ENCODE data around the gene LRIT3.

DNA sequence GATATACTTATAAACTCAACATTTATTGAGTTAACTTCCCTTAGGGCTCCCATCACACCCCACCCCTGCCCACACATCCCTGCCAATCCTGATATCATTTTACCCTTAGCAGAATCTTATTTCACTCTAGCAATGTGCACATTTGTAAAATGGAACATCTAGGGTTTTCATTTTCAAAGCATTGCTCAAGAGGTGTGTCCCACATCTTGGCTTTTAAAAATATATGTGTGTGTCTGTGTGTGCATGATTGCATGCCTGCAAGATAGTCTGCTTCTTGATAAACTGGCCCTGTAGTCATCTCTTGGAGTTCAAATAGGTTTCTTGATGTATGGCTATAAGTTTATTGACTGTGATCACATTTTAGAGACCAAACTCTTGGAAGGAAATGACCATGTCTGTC, 38.4 kb downstream of the LRIT3 start:
- no peak for TF ChIP-seq POLR2AphosphoS5 (IDR thresholded peaks at IDR 0.05)
- TF ChIP-seq, protein P1, sequence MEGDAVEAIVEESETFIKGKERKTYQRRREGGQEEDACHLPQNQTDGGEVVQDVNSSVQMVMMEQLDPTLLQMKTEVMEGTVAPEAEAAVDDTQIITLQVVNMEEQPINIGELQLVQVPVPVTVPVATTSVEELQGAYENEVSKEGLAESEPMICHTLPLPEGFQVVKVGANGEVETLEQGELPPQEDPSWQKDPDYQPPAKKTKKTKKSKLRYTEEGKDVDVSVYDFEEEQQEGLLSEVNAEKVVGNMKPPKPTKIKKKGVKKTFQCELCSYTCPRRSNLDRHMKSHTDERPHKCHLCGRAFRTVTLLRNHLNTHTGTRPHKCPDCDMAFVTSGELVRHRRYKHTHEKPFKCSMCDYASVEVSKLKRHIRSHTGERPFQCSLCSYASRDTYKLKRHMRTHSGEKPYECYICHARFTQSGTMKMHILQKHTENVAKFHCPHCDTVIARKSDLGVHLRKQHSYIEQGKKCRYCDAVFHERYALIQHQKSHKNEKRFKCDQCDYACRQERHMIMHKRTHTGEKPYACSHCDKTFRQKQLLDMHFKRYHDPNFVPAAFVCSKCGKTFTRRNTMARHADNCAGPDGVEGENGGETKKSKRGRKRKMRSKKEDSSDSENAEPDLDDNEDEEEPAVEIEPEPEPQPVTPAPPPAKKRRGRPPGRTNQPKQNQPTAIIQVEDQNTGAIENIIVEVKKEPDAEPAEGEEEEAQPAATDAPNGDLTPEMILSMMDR (IDR thresholded peaks at IDR 0.05 in 8 of 11, conservative IDR thresholded peaks at IDR 0.05 in 3 of 11): no peak
- TF ChIP-seq POLR2A (IDR thresholded peaks at IDR 0.05): no peak
